Activated T-helper 9 cell treated with anti-CD3 and anti-CD28 coated beads, Interleukin-2, amount 50 U/mL, for 16 hours (primary cell): ENCODE results near the gene EXOC3.

ENCODE experiments used
- DNase-seq: peaks from one replicate; pipeline ENCODE4 v3.0.0-alpha.2; 2020; ENCODE audit warnings: low read depth

Gene EXOC3

DNA sequence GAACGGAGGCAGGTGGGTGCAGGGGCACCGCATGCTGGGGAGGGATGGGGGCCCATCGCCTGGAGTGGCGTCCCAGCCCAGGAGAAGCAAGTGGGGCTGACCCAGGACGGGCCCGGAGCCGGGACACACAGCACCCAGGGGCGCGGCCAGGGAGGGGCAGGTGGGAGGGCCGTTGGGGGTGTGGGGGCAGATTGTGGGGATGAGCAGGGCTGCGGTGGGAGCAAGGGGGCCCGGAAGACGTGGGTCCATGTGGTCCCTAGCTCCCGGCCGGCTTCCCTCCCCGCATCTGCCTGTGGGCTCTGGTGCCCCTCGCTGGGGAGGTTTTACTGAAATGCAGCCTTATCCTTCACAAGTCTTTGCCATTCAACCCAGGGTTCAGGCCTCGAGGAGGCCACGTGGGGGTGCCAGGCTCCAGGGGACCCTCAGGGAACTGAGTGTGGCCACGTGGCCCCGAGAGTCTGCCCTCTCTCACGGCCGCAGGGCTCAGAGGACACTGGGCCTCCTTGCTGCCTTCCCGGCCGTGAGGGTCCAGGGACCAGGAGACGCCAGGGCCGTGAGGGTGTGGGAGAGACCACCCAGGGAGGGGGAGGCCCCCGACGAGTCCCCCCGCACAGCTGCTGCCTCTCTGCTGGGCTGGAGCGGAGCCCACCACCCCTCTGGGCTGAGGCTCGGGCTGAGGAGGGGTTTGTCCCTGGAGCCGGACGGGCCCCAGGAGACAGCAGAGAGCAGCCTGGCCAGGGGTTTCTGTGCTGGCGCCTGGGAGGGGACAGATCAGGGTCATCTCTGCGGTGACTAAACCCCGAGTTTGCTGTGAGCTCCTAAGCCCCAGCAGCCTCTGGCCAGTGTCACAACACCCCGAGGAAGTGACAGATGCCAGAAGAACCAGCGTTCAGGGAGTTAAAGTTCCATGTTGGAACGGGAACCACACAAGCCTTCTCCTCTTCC, 46.0 kb downstream of the EXOC3 start:
- no peak for DNase-seq

DNA sequence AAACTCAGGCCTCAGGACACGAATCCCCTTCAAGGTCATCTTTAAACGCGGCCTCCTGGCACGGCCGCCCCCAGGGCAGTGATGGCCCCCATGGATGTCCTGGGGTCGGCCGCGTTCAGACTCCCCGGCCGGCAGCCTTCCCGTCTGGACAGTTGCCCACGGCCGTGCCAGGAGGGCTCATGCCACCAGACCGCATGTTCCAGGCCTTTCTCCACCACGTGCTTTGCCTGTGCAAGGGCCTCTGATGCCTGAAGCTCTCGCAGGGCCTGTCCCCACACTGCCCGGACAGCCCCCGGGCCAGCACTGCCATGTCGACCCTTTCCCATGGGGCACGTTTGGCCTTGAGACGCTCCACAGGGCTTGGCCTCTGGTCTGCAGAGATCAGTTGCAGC, 46.7 kb downstream of the EXOC3 start:
- no peak for DNase-seq

DNA sequence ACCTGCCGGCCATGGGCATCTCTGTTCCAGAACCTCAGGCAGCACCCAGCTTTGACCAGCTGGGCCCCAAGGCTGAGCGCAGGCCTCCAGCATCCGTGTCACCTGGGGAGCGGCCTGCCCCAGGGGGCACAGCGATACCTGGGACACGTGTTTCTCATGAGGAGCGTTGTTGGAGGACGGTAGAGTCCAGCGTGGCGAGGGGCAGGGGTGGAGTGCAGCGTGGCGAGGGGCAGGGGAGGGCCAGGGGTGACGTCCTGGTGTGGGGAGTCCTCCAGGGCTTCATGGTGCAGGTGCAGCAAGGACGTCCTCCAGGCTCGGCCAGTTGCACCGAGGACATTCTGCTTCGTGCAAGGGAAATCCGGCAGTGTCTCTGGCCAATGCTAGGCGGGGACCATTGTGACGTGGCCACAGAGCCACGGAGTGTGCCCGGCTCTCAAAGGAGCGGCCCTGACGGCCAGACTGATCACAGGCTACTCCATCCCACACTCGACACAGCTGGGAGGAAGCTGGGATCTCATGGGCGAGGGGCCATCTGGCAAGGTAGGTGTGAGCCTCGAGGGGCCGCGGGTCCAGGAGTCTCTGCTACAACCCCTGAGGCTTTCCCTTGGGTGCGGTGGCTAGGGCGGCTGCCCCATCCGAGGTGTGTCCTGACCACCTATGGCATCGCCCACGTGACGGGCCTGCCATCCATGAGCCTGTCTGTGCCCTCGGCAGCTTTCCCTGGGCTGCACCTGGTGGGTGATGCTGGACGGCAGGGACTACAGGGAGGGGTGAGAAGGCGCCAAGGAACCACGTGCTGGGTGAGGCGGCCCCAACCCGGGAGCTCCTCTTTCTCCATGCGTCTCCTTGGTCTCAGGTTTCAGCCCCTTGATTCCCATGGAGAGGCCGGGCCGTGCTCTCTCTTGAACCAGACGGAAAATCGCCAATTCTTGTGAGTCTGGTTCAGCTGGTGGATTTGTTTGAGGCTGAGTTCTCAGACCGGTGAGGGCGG, 47.4 kb downstream of the EXOC3 start:
- DNase-seq = no peak

GRCh38 chr5:491119-491855, 48.3 kb downstream of the EXOC3 start:
- no peak for DNase-seq

DNA sequence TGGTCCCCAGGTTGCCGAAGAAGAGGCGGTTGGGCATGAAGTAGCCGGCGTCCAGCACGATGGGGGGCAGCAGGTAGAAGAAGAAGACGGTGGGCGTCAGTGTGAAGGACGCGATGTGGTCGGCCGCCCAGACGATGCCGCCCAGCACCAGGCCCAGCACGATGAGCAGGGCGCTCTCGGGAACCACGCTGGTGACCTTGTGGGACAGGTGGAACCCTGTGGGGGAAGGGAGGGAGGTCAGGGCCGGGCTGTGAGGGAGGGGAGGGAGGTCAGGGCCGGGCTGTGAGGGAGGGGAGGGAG, 48.8 kb downstream of the EXOC3 start:
- no peak for DNase-seq

DNA sequence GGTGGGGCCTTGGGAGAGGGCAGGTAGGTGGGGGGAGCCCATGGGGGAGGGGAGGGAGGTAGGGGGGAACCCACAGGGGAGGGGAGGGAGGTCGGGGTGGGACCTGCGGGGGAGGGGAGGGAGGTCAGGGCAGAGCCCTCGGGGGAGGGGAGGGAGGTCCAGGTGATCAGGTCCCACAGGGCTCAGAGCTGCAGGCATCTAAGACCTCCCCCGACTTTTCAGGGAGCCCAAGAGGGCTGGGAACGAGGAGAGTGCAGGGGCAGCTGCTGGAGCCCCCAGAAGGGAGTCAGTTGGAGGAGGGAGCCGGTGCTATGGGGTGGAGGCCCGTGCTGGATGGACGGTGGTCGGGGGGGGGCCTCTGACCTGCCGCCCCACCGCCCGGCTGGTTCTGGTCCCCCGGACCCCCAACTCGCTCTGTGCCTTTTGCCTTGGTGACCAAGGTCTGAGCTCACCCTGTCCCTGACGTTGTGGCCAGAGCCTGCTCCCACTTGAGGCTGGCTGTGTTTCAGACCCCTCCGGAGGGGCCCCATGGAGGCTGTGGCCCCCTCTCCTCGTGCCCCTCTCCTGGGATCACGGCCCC, 49.4 kb downstream of the EXOC3 start:
- no peak for DNase-seq

GRCh38 chr5:493119-493701, 50.2 kb downstream of the EXOC3 start:
- no peak for DNase-seq

- no peak for DNase-seq
Measured at GRCh38 chr5:493758-494157, 50.8 kb downstream of the EXOC3 start.

GRCh38 chr5:494667-495255, 51.8 kb downstream of the EXOC3 start:
- no peak for DNase-seq

DNA sequence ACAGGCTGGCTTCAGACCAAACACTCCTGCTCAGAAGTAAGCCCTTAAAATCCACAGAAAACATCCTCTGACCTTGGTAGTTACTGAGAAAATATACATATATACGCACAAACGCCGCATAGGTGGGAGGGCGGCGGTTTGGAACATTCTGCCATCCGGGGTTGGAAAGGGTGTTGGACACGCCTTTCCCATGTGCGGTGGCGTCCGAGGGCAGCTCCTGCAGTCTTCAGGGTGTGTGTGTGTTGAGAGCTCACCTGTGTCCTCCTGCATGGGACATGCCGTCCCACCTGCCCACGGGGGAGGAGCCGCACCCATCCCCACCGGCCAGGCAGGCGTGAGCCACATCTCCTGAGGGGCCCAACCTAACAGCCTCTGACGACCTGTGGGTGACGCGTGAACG, 53.1 kb downstream of the EXOC3 start:
- no peak for DNase-seq

GRCh38 chr5:497090-497700, 54.2 kb downstream of the EXOC3 start:
- no peak for DNase-seq

DNA sequence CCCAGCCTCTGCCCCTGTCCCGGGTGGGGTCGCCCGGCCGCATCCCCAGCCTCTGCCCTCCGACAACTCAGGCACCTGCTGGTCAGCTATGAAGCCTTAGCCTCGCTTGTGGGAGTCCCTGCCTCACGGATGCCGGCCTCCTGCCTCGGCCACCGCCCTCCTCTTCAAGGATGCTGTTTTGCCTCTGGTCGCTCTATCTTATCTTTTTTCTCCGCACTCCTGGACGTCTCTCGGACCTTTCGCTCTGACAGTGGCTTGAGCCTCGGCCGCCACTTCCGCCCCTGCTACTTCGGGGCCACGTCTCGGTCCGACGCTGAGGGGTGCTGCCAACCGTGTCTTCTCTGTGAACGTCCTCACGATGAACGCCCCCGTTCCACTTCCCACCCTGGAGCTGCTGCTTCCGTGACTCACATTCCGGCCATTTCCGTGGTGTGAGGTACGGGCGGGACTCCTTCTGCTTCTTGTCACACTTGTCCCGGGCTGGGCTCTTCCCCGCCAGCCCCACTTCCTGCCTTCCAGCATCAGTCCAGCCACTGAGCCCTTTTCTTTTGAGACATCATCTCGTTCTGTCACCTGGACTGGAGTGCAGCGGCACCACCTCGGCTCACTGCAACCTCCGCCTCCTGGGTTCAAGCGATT, 55.0 kb downstream of the EXOC3 start:
- DNase-seq = no peak

DNA sequence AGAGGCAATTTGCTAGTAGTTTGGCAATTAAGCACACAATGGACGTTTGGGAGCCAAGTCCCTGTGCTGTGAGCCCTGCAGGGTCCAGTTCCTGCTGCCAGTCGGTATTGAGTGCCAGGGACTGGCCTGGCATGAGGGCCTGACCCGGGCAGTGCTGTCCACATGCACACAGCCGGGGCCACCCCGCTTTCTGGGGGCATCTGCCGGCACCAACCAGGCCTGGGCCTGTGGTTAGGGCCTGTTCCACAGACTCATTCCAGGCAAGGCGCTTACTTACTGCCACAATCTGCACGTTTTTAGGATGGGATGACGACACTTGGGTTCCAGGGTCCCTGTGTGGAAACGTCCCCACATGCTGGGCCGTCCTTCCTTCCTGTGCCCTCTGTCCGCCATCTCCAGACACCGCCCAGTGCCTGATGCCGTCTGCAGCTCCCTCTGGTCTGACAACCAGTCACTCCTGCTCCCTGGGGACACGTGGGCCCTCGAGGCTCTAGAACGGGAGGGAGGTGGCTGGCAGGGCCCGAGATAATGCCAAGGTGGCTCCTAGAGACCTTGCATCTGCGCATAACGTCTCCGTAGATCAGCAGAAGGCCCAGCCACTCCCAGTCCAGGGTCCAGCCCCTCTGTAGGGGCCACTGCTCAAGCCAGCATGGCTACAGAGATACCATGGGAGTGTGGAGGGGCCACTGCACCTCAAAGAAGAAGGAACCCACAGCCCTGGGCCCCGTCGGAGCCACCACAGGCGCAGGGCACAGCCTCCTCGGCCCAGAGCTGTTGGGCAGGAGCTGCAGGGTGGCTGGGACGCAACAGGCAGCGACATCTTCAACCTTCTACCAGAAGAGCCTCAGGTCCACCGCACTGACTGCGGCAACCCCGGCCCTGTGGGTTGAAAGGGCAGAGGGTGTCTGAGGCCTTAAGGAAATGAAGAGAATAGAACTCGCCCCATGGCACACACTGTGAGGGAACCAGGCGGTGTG, 56.5 kb downstream of the EXOC3 start:
- DNase-seq = no peak

GRCh38 chr5:500491-500890, 57.5 kb downstream of the EXOC3 start:
- DNase-seq = no peak

- no peak for DNase-seq
Measured at GRCh38 chr5:501105-501830, 58.3 kb downstream of the EXOC3 start.

- DNase-seq = no peak
Measured at GRCh38 chr5:501831-502184, 58.8 kb downstream of the EXOC3 start.

DNA sequence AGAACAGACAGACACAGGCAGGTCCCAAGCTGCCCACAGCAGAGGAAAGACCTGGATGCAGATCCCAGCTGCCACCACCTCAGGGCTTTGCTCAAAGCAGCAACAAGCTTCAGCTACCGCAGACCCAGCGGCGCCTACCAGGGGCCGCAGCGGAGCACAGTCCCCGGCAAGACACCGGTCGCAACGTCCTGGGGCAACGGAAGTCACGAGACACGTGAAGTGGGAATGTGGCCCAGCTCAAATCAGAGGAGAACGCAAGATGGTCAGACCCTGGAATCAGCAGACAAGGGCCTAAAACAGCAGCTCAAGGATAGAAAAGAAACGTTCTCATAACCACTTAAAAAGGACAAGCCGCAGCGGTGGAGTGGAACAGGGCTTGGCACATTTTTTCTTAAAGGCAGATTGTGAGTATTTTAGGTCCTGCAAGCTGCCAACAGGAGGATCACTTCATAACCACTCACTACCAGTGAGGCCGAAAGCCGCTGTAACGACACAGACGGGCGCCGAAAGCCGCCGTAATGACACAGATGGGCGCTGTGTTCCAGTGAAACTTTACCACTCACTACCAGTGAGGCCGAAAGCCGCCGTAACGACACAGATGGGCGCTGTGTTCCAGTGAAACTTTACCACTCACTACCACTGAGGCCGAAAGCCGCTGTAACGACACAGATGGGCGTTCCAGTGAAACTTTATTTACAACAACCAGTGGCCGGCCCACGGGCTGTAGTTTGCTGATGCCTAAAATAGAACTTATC, 59.5 kb downstream of the EXOC3 start:
- no peak for DNase-seq
